HEK293 (cell line): ENCODE measurements around the gene ASCC1.
A peak's percentile ranks its signal among the peaks of the same experiment; 100 is the strongest.

Source experiments
- CTCF ChIA-PET: fragments of 350-600 bp; formaldehyde crosslinking; extraction: SDS; loops from one replicate; lab custom pipeline; 2021; ENCODE audit warnings: antibody characterized with exemption; lab: Yijun Ruan, JAX
- POLR2A ChIA-PET: fragments of 300-600 bp; formaldehyde crosslinking; extraction: SDS; loops from one replicate; lab custom pipeline; 2020; ENCODE audit warnings: antibody characterized with exemption, inconsistent platforms; lab: Yijun Ruan, JAX
- H3K27ac ChIP-seq: fragments of 200-500 bp; sonication (Bioruptor generic); 2 replicates; pipeline ENCODE4 v1.5.1; 2014; ENCODE audit warnings: low read depth, low read length, control low read depth, inconsistent platforms; ENCODE audit errors: extremely low read depth
- H3K36me3 ChIP-seq, 2 experiments: fragments of 200-500 bp in 1 of 2; sonication (Bioruptor generic) in 1 of 2; 1 replicate in 1 of 2; 2 replicates in 1 of 2; pipeline ENCODE4 v1.5.1; 2014 to 2017; ENCODE audit warnings: inconsistent platforms in 2 of 2, low read length in 2 of 2; ENCODE audit not compliant: control insufficient read depth in 2 of 2, insufficient read depth in 1 of 2
- H3K4me1 ChIP-seq: fragments of 200-500 bp; sonication (Bioruptor generic); 2 replicates; pipeline ENCODE4 v1.5.1; 2014; ENCODE audit warnings: mild to moderate bottlenecking, low read length, inconsistent platforms; ENCODE audit not compliant: control insufficient read depth, insufficient read depth
- H3K4me3 ChIP-seq: 2 replicates; pipeline ENCODE4 v1.5.1; 2011; ENCODE audit warnings: low read depth, mild to moderate bottlenecking, control low read depth, low read length, moderate library complexity
- H3K9me3 ChIP-seq: fragments of 200-500 bp; sonication (Bioruptor generic); 2 replicates; pipeline ENCODE4 v1.5.1; 2014; ENCODE audit warnings: low read depth, low read length, inconsistent platforms; ENCODE audit not compliant: control insufficient read depth, insufficient read depth
- MYNN ChIP-seq: fragments of 450-650 bp; formaldehyde crosslinking; IDR thresholded peaks from 2 replicates; pipeline ENCODE4 v1.5.1; 2016; ENCODE audit warnings: missing biosample characterization, missing genetic modification characterization, borderline replicate concordance
- PRDM1 ChIP-seq: fragments of 450-650 bp; formaldehyde crosslinking; IDR thresholded peaks from 2 replicates; pipeline ENCODE4; 2016; ENCODE audit warnings: missing biosample characterization, missing genetic modification characterization
- ZBTB20 ChIP-seq: fragments of 450-650 bp; formaldehyde crosslinking; IDR thresholded peaks from 2 replicates; pipeline ENCODE4 v1.5.1; 2016; ENCODE audit warnings: missing biosample characterization, missing genetic modification characterization
- ZBTB48 ChIP-seq: fragments of 450-650 bp; formaldehyde crosslinking; IDR thresholded peaks from 2 replicates; pipeline ENCODE4 v1.5.1; 2016; ENCODE audit warnings: missing biosample characterization, missing genetic modification characterization
- ZFHX2 ChIP-seq: fragments of 450-650 bp; formaldehyde crosslinking; conservative IDR thresholded peaks from 2 replicates; pipeline ENCODE4 v1.5.1; 2016; ENCODE audit warnings: missing biosample characterization, missing genetic modification characterization
- ZNF157 ChIP-seq: fragments of 450-650 bp; formaldehyde crosslinking; IDR thresholded peaks from 2 replicates; pipeline ENCODE4 v1.5.1; 2016; ENCODE audit warnings: missing biosample characterization, missing genetic modification characterization
- ZNF169 ChIP-seq: fragments of 450-650 bp; formaldehyde crosslinking; IDR thresholded peaks from 2 replicates; pipeline ENCODE4 v1.5.1; 2016; ENCODE audit warnings: missing biosample characterization, missing genetic modification characterization
- ZNF248 ChIP-seq: fragments of 450-650 bp; formaldehyde crosslinking; IDR thresholded peaks from 2 replicates; pipeline ENCODE4 v1.5.1; 2017; ENCODE audit warnings: missing biosample characterization, missing genetic modification characterization
- ZNF335 ChIP-seq: fragments of 450-650 bp; formaldehyde crosslinking; conservative IDR thresholded peaks from 2 replicates; pipeline ENCODE4 v1.5.1; 2016; ENCODE audit warnings: missing biosample characterization, missing genetic modification characterization
- ZNF354C ChIP-seq: fragments of 450-650 bp; formaldehyde crosslinking; IDR thresholded peaks from 2 replicates; pipeline ENCODE4 v1.5.1; 2016; ENCODE audit warnings: missing biosample characterization, missing genetic modification characterization, low read depth, borderline replicate concordance
- ZNF530 ChIP-seq: fragments of 450-650 bp; formaldehyde crosslinking; IDR thresholded peaks from 2 replicates; pipeline ENCODE4 v1.5.1; 2016; ENCODE audit warnings: low read depth, missing biosample characterization, missing genetic modification characterization
- ZNF660 ChIP-seq: fragments of 450-650 bp; IDR thresholded peaks from 2 replicates; pipeline ENCODE4 v1.5.1; 2018; ENCODE audit warnings: missing biosample characterization, mild to moderate bottlenecking, missing genetic modification characterization
- ZNF670 ChIP-seq: fragments of 450-650 bp; formaldehyde crosslinking; IDR thresholded peaks from 2 replicates; pipeline ENCODE4 v1.5.1; 2016; ENCODE audit warnings: missing biosample characterization, missing genetic modification characterization, low read depth
- ZNF692 ChIP-seq: fragments of 450-650 bp; formaldehyde crosslinking; IDR thresholded peaks from 2 replicates; pipeline ENCODE4 v1.5.1; 2016; ENCODE audit warnings: missing biosample characterization, missing genetic modification characterization
- ZNF843 ChIP-seq: fragments of 450-650 bp; formaldehyde crosslinking; IDR thresholded peaks from 2 replicates; pipeline ENCODE4 v1.5.1; 2016; ENCODE audit warnings: missing biosample characterization, missing genetic modification characterization
- ZSCAN5A ChIP-seq: fragments of 450-650 bp; formaldehyde crosslinking; IDR thresholded peaks from 2 replicates; pipeline ENCODE4 v1.5.1; 2016; ENCODE audit warnings: missing biosample characterization, missing genetic modification characterization
- TF ChIP-seq, protein P1 (sequence below): fragments of 450-650 bp; formaldehyde crosslinking; IDR thresholded peaks from 2 replicates; pipeline ENCODE4 v1.5.1; 2016; ENCODE audit warnings: missing biosample characterization, missing genetic modification characterization

The ASCC1 gene

GRCh38 chr10:72134785-72135767, 81.0 kb downstream of the ASCC1 start:
- no peaks in the 10 kb centered on the region; the same call in 1 of the 2 replicates for H3K4me1 ChIP-seq
- peaks cover 0 to 20% of the 10 kb centered on the region in 2 experiments; a peak in 1 of 3 replicates for H3K36me3 ChIP-seq
- TF ChIP-seq ZNF530 (no peak), PRDM1 (tag by site-specific recombination) (0 out of 2 replicates have a peak, but pooled peaks have one; percentile 39)
- no peak overlapping the region for H3K4me3 ChIP-seq
- H3K9me3 ChIP-seq = no peaks in the 10 kb centered on the region
- ChIA-PET POLR2A (no interaction called here), CTCF (interaction anchor here (0.5 to 2.4 kb wide), 2 partner anchors 9 to 672 kb away, joined by 3 to 7 read pairs; no protein-coding TSS in a partner anchor)
- no peak overlapping the region for H3K27ac ChIP-seq

DNA sequence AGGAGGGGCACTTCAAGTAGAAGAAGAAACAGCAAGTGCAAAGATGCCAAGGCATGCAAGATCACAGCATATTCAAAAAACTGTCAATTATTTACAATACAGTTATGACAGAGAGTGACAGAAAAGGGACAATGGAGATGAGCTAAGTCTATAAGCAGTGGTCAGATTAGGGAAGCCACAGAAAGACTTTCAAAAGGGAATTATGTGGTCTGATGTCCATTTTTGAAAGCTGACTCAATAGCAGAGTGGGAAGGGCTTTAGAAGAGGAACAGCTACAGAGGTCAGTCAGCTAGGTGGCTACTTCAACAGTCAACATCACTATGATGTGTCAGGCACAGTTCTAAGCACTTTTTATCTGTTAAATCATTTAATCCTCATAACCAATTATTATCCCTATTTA, 82.6 kb downstream of the ASCC1 start:
- no peaks in the 10 kb centered on the region for H3K4me1 ChIP-seq
- TF ChIP-seq ZNF248 (tag by site-specific recombination) (no peak), ZFHX2 (tag by site-specific recombination) (no peak), ZSCAN5A (no peak), ZNF660 (tag by site-specific recombination) (no peak), ZNF169 (no peak), ZNF335 (no peak), ZBTB48 (tag by site-specific recombination) (no peak), ZNF843 (no peak)
- TF ChIP-seq, protein P1, sequence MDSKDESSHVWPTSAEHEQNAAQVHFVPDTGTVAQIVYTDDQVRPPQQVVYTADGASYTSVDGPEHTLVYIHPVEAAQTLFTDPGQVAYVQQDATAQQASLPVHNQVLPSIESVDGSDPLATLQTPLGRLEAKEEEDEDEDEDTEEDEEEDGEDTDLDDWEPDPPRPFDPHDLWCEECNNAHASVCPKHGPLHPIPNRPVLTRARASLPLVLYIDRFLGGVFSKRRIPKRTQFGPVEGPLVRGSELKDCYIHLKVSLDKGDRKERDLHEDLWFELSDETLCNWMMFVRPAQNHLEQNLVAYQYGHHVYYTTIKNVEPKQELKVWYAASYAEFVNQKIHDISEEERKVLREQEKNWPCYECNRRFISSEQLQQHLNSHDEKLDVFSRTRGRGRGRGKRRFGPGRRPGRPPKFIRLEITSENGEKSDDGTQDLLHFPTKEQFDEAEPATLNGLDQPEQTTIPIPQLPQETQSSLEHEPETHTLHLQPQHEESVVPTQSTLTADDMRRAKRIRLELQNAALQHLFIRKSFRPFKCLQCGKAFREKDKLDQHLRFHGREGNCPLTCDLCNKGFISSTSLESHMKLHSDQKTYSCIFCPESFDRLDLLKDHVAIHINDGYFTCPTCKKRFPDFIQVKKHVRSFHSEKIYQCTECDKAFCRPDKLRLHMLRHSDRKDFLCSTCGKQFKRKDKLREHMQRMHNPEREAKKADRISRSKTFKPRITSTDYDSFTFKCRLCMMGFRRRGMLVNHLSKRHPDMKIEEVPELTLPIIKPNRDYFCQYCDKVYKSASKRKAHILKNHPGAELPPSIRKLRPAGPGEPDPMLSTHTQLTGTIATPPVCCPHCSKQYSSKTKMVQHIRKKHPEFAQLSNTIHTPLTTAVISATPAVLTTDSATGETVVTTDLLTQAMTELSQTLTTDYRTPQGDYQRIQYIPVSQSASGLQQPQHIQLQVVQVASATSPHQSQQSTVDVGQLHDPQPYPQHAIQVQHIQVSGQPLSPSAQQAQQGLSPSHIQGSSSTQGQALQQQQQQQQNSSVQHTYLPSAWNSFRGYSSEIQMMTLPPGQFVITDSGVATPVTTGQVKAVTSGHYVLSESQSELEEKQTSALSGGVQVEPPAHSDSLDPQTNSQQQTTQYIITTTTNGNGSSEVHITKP (tag by site-specific recombination) = no peak
- no peak overlapping the region for H3K27ac ChIP-seq
- POLR2A ChIA-PET = no interaction called here
- no peaks in the 10 kb centered on the region for H3K9me3 ChIP-seq
- peaks cover 0 to 20% of the 10 kb centered on the region in 2 experiments; a peak in 1 of 3 replicates for H3K36me3 ChIP-seq
- no peak overlapping the region for H3K4me3 ChIP-seq
- CTCF ChIA-PET = interaction anchor here (0.7 to 1.5 kb wide), 2 partner anchors 8 to 141 kb away, joined by 3 to 5 read pairs; no protein-coding TSS in a partner anchor

DNA sequence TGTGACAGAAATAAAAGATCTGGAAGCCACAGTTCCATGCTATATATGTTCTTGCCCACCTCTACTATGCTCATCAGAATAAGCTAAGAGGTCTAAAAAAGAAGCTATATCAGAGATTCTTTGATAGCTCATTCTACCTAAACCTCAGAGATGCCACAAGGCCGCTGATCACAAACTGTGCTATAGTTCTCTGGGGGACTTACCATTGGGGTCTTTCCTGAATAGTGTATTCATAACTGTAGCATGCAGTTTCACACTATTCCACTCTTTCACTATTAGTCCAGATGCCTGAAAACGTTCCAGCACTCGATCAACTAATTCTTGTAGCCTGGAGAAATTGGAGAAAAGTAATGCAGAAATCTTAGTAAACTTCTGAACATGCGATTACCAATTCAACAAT, 83.2 kb downstream of the ASCC1 start:
- H3K27ac ChIP-seq = no peak overlapping the region
- POLR2A ChIA-PET = interaction anchor here (1.0 kb wide), 1 partner anchor 83 kb away, joined by 4 read pairs; the partner anchor contains the start of genes ANAPC16 and ASCC1
- no peak for TF ChIP-seq ZNF692 (tag by site-specific recombination)
- TF ChIP-seq ZNF157 = no peak
- TF ChIP-seq ZNF670 = no peak
- TF ChIP-seq MYNN (tag by site-specific recombination) = no peak
- no peak for TF ChIP-seq ZNF354C
- no peak for TF ChIP-seq ZBTB48 (tag by site-specific recombination)
- TF ChIP-seq ZBTB20 = no peak
- H3K4me3 ChIP-seq = no peak overlapping the region
- H3K36me3 ChIP-seq = peaks cover 0 to 20% of the 10 kb centered on the region in 2 experiments; a peak in 1 of 3 replicates
- H3K4me1 ChIP-seq = no peaks in the 10 kb centered on the region
- CTCF ChIA-PET = interaction anchor here (0.7 to 1.5 kb wide), 4 partner anchors 9 to 140 kb away, joined by 3 to 5 read pairs (median 3); no protein-coding TSS in a partner anchor
- no peaks in the 10 kb centered on the region for H3K9me3 ChIP-seq
